Activated T-cell treated with anti-CD3 and anti-CD28 coated beads for 1 hour (primary cell): Measurements from ENCODE around the gene GRIN2A.

Experiments used
- DNase-seq: peaks from one replicate; pipeline ENCODE4 v3.0.0-alpha.2; 2020; ENCODE audit warnings: low read depth

GRIN2A gene

GRCh38 chr16:10031473-10031872 lies 150.8 kb downstream of the GRIN2A start:
- no peak for DNase-seq

DNA sequence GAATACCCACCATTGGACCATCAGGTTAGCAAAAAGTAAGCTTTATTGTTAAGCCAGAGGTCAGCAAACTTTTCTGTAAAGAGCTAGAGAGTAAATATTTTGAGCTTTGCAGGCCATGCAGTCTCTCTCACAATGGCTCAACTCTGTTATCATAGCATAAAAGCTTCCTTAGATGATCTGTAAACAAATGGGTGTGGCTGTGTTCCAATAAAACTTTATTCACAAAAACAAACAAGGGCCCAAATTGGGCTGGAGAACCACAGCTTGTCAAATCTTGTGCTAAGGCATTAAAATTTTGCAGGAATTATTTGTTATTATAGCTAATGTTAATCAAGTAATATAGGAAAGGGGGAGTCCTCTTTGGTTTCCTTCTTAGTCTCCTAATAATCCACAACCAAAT lies 153.6 kb downstream of the GRIN2A start:
- DNase-seq, result no peak

GRCh38 chr16:10027553-10027952 lies 154.7 kb downstream of the GRIN2A start:
- DNase-seq, result no peak

- DNase-seq, result no peak
Measured at GRCh38 chr16:10026593-10026992, 155.6 kb downstream of the GRIN2A start.

DNA sequence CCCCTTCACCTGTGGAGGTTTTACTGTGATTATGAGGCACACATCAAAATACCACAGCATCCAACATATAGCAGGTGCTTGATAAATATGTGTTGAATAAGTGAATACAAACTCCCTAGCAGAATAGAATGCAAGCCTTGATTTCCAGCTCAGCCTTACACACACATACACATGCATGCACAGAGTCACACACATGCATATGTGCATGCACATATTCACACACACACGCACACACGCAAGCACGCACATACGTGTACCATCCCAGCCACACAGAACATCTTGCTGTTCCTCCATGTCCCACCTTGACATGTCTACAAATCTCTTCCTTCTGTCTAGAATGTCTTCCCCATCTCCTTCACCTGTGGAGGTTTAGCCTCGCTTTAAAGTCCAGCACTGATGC lies 160.1 kb downstream of the GRIN2A start:
- no peak for DNase-seq

DNA sequence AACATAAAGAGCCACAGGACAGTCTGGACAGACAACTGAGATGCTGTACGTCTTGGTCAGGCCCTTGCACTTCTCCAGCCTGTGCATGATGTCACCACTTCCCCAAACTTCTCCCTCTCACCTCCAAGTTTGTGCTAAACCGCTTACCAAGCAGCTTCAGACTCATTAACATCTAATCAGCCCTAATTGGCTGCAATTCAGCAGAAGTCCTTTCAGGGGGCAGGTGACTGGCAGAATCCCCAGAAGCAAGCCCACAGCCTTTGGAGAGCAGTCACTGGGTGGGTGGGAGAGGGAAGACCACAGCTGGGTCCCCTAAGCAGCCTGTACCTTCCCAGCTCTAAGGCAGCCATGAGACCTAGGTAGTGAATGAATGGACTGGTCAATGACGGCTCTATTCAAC lies 161.4 kb downstream of the GRIN2A start:
- no peak for DNase-seq

DNA sequence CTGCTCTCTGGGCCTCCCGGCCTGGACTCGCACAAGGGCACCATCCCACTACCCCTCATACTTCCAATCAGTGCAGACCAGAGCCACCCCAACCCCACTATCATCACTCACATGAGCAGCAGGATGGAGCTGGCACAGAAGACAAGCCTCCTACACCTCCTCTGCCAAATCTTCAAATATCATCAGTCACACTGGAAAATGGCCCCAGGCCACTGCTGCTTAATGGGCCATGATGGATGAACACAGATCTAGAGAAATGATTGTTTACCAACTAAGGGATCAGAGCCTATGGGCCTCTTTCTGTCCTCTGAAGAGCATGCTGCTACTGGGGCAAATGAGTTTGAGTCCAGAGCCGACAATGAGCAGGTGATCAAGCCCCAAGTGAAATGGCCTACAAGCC lies 165.5 kb downstream of the GRIN2A start:
- no peak for DNase-seq

GRCh38 chr16:10015397-10015796 lies 166.8 kb downstream of the GRIN2A start:
- no peak for DNase-seq

GRCh38 chr16:10013774-10014173 lies 168.5 kb downstream of the GRIN2A start:
- no peak for DNase-seq

GRCh38 chr16:10013364-10013763 lies 168.9 kb downstream of the GRIN2A start:
- DNase-seq, result no peak

GRCh38 chr16:10009684-10010083 lies 172.5 kb downstream of the GRIN2A start:
- no peak for DNase-seq

DNA sequence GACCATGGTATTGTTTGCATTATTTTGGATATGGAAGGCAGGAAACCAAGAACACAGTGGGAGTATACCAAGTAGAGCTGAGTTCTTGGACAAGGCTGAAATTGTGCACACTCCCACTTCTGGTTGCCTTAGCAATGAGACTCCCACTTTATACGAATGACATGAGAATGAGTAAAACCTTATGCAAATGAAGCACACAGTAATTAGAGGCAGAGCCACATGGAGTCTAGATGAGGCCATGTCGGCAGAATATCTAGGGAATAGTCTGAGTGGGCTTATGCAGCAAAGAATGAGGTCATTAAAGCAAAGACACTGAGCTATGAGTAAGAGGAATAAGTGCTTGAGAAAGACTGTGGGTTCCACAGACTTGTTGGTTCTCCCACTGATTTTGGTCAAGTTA lies 178.7 kb downstream of the GRIN2A start:
- DNase-seq, result no peak

DNA sequence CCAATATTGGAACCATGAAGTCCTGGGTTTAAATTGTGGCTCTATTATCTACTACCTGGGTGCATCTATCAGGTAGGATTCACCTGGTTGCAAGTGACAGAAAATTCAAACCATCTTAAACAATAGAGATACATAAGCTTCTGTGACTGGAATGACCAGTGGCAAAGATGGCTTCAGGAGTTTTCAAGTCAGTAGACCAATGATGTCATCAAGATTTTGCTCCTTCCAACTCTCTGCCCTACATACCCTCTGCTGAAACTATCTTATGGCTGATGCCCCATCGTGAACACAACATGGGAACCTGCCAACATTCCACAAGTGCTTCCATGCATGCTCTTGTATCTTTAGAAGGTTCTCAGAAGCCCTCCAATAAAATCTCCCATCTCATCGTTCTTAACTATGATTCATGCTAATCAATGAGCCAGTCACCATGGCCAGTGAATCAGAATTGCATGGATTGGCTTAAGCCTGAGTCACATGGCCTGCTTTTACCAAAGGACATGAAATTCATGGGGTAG lies 180.9 kb downstream of the GRIN2A start:
- DNase-seq, result no peak

DNA sequence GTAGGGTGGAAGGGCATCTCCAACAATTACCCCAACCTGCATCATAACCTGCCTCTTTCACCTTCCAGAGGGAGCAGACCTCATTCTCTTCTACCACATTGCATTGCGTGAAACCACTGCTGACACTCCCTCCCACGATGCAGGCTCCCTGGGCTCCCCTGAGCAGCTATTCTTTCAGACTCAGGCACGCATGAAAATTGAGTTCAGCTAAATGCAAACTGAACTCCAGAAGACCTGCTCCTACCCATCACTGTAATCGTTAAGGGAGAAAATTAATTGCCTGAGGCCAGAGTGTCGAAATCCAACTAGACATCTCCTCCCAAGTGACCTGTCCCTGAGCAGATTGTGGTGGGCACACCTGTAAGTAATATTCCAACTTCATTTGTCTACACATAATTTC lies 186.0 kb downstream of the GRIN2A start:
- DNase-seq, result no peak

- DNase-seq, result no peak
Measured at GRCh38 chr16:9992441-9992840, 189.8 kb downstream of the GRIN2A start.

- DNase-seq, result no peak
Measured at GRCh38 chr16:9980981-9981380, 201.2 kb downstream of the GRIN2A start.

DNA sequence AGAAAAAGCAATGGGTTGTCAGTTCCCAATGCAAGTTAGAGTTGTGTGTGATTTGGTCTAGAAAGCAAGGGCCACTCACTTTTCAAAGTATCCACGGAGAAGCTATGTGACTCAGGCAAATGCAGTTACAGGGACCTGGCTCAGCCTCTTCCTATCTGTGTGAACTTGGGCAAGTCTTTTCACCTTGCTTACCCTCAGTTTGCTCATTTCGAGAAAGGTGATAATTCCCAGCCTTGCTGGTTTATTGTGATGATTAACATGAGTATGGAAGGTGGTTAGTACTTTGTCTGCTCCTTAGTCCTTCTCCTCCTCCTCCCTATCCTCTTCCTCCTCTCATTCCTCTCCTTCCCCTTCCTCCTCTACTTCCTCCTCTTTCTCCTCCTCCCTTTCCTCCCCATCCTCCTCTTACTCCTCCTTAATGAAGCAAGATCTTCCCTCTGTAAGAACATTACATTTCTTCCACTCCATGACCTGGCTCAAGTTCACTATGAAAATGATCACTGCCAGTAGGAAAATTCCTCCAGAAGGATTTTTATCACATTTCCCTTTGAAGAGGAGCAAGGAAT lies 204.0 kb downstream of the GRIN2A start:
- DNase-seq, result no peak

GRCh38 chr16:9977333-9977897 lies 204.8 kb downstream of the GRIN2A start:
- DNase-seq, result no peak

GRCh38 chr16:9976601-9977000 lies 205.6 kb downstream of the GRIN2A start:
- no peak for DNase-seq

DNA sequence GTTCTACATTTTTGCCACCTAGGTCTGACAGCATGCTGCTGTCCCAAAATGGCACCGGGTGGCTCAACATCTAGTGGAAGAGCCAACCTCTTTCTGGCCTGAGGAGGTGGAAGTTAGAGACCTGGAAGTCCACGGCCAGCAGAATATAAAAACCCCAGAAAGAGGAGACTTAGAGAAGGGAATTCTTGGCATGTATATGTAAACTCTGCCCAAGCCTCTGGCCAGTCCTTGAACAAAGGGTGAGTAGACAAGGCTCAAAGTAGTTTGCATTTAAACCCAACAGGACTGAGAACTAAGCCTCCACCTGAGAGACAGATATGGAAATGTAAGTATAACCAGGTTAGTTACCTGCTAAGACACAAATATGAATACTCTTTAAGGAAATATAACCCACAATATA lies 210.3 kb downstream of the GRIN2A start:
- no peak for DNase-seq

GRCh38 chr16:9970796-9971195 lies 211.4 kb downstream of the GRIN2A start:
- DNase-seq, result no peak

DNA sequence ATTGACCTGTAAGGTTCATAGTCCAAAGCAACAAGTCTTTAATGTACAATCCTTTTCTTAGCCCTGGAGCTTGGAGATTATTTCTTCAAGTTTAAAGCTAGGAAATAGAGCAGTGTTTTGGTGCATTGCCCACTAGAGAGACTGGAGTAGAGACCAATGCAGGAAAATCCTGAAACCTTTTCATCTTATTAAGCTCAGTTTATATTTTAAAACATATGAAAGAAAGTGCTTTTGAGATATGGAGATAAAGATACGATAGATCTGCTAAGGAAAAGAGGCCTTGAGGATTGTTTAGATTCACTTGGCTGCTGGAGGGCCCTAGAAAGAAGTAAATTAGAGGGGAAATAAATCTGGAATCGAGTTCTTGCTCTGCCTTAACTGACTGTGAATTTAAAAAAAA lies 212.0 kb downstream of the GRIN2A start:
- no peak for DNase-seq

GRCh38 chr16:9969580-9969979 lies 212.6 kb downstream of the GRIN2A start:
- DNase-seq, result no peak

DNA sequence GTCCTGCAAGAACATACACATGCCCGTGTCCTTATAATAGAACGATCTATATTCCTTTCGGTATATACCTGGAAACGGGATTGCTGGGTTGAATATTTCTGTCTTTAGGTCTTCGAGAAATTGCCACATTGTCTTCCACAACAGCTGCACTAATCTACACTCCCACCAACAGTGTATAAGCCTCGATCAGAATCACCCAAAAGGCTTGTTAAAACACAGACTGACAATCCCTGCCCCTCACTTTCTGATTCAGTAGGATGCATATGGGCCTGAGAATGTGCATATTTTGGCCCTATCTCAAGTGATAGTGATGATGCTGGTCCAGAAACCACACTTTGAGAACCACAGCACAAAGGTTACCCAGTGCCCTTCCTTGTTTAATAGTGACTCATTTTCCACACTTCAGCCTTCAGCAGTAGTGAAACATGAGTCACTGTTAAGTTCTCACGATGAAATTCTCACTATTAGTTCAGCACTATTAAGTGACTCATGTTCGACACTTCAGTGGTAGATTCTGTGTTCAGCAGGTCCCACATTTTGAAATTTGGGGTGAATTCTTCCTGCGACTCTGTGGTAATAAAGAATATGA lies 215.6 kb downstream of the GRIN2A start:
- DNase-seq, result no peak
